HCT116 (cell line): ENCODE data around the gene CHRND. TPM values are rescaled to one million over a fixed set of nuclear protein-coding genes. Genes with fewer than 3 reads are reported as not detected.

Experiments
- ATAC-seq: fragments of 200-7000 bp; cut with Tn5 transposase; 2 replicates; pipeline ENCODE4 v1.9.1; 2020; ENCODE audit warnings: mild to moderate bottlenecking, moderate library complexity
- BruUV-seq: library from RNA; stranded (reverse); fragments of 400-500 nt; replicated peaks from 2 replicates; lab custom pipeline; 2021; lab: Mats Ljungman, UMichigan
- CTCF ChIA-PET: fragments of 300-600 bp; sonication (Branson Sonifier 250); formaldehyde crosslinking; loops from one replicate; lab custom pipeline; 2021; ENCODE audit warnings: antibody characterized with exemption; lab: Charles Lee
- POLR2A ChIA-PET: fragments of 300-600, 350-600 bp; sonication (Branson Sonifier 250); formaldehyde crosslinking; loops from one replicate; lab custom pipeline; 2021; ENCODE audit warnings: antibody characterized with exemption; lab: Charles Lee
- RAD21 ChIA-PET, 2 experiments: fragments of 300-600 bp; sonication (Branson Sonifier 250); formaldehyde crosslinking; loops; one replicate each; lab custom pipeline; 2023; ENCODE audit warnings: low total read pairs in 2 of 2; ENCODE audit not compliant: uncharacterized antibody in 2 of 2, unreplicated experiment in 2 of 2, low non-redundant PET in 1 of 2; lab: Charles Lee
- DNase-seq: peaks from one replicate; pipeline ENCODE4 v3.0.0-alpha.2; 2010; ENCODE audit warnings: low read depth, low spot score
- H2AFZ ChIP-seq: fragments of 200-600 bp; shearing (Covaris generic), sonication (generic); 2 replicates; pipeline ENCODE4 v1.6.1; 2017; ENCODE audit warnings: low read depth, mixed run types, mixed read lengths, antibody characterized with exemption, low read length; ENCODE audit not compliant: poor library complexity, severe bottlenecking
- H3K27ac ChIP-seq: 2 replicates; pipeline ENCODE4 v1.5.1; 2012; ENCODE audit warnings: low read depth, low read length
- H3K27me3 ChIP-seq: fragments of 200-600 bp; sonication (generic); 2 replicates; pipeline ENCODE4 v1.6.1; 2016; ENCODE audit warnings: mixed run types, low read length, mixed read lengths; ENCODE audit not compliant: insufficient read depth
- H3K36me3 ChIP-seq, 2 experiments: fragments of 200-500 bp in 1 of 2; fragments of 200-600 bp in 1 of 2; sonication (Bioruptor generic) in 1 of 2; sonication (generic) in 1 of 2; 2 replicates each; pipeline versions ENCODE4 v1.5.1 to v1.6.1; 2014 to 2016; ENCODE audit warnings: low read length in 2 of 2, inconsistent platforms in 1 of 2, mixed read lengths in 1 of 2, mixed run types in 1 of 2; ENCODE audit not compliant: insufficient read depth in 2 of 2, control insufficient read depth in 1 of 2
- H3K4me1 ChIP-seq, 2 experiments: fragments of 200-600 bp in 1 of 2; sonication (generic) in 1 of 2; 2 replicates each; pipeline versions ENCODE4 v1.5.1 to v1.6.1; 2012 to 2017; ENCODE audit warnings: low read length in 2 of 2, inconsistent platforms in 1 of 2, mild to moderate bottlenecking in 1 of 2, mixed read lengths in 1 of 2, mixed run types in 1 of 2, moderate library complexity in 1 of 2; ENCODE audit not compliant: insufficient read depth in 2 of 2, control insufficient read depth in 1 of 2
- H3K4me2 ChIP-seq: fragments of 200-600 bp; sonication (generic); 2 replicates; pipeline ENCODE4 v1.6.1; 2017; ENCODE audit warnings: mixed run types, low read length, mixed read lengths
- H3K4me3 ChIP-seq, 2 experiments: fragments of 200-600 bp in 1 of 2; sonication (generic) in 1 of 2; replicated peaks in 1 of 2; 2 replicates each; pipeline ENCODE4 v1.5.1; 2011 to 2016; ENCODE audit warnings: low read length in 2 of 2, control low read depth in 1 of 2, low read depth in 1 of 2, mild to moderate bottlenecking in 1 of 2, mixed read lengths in 1 of 2, mixed run types in 1 of 2
- H3K79me2 ChIP-seq: fragments of 200-600 bp; sonication (generic); 2 replicates; pipeline ENCODE4 v1.6.1; 2017; ENCODE audit warnings: mild to moderate bottlenecking, mixed run types, low read length, moderate library complexity, mixed read lengths; ENCODE audit not compliant: insufficient read depth
- H3K9ac ChIP-seq: fragments of 200-600 bp; sonication (generic); 2 replicates; pipeline ENCODE4 v1.6.1; 2016; ENCODE audit warnings: low read length, mixed read lengths
- H3K9me2 ChIP-seq: fragments of 200-600 bp; sonication (generic), shearing (Covaris generic); 2 replicates; pipeline ENCODE4 v1.6.1; 2017; ENCODE audit warnings: mixed run types, mild to moderate bottlenecking, moderate library complexity; ENCODE audit not compliant: insufficient read depth
- H3K9me3 ChIP-seq, 2 experiments: fragments of 200-500 bp in 1 of 2; fragments of 200-600 bp in 1 of 2; sonication (Bioruptor generic) in 1 of 2; sonication (generic) in 1 of 2; 2 replicates each; pipeline ENCODE4 v1.6.1; 2014 to 2017; ENCODE audit warnings: low read length in 2 of 2, mixed read lengths in 2 of 2, inconsistent platforms in 1 of 2, low read depth in 1 of 2, mild to moderate bottlenecking in 1 of 2, mixed run types in 1 of 2, moderate library complexity in 1 of 2; ENCODE audit not compliant: control insufficient read depth in 1 of 2, insufficient read depth in 1 of 2
- H4K20me1 ChIP-seq: fragments of 200-600 bp; sonication (generic), shearing (Covaris generic); 2 replicates; pipeline ENCODE4 v1.6.1; 2017; ENCODE audit warnings: mixed run types, mild to moderate bottlenecking, moderate library complexity; ENCODE audit not compliant: insufficient read depth
- EGR1 ChIP-seq: IDR thresholded peaks from 2 replicates; pipeline ENCODE4 v1.6.1; 2012; ENCODE audit warnings: low read depth
- EZH2phosphoT487 ChIP-seq: fragments of 200-600 bp; IDR thresholded peaks from 2 replicates; pipeline ENCODE4 v1.6.1; 2018; ENCODE audit warnings: antibody characterized with exemption, borderline replicate concordance
- FOSL1 ChIP-seq: IDR thresholded peaks from 2 replicates; pipeline ENCODE4 v1.6.1; 2012; ENCODE audit warnings: low read depth
- JUND ChIP-seq: IDR thresholded peaks from 2 replicates; pipeline ENCODE4 v1.6.1; 2012
- MAX ChIP-seq: IDR thresholded peaks from 2 replicates; pipeline ENCODE4 v1.6.1; 2012
- POLR2AphosphoS5 ChIP-seq: IDR thresholded peaks from 2 replicates; pipeline ENCODE4 v1.6.1; 2011; ENCODE audit warnings: mild to moderate bottlenecking, low read depth, low read length, moderate library complexity
- RAD21 ChIP-seq: IDR thresholded peaks from 2 replicates; pipeline ENCODE4 v1.6.1; 2012; ENCODE audit warnings: low read depth, mild to moderate bottlenecking
- SIN3A ChIP-seq: IDR thresholded peaks from 2 replicates; pipeline ENCODE4 v1.6.1; 2012; ENCODE audit warnings: low read depth
- SP1 ChIP-seq: IDR thresholded peaks from 2 replicates; pipeline ENCODE4 v1.6.1; 2012; ENCODE audit warnings: low read depth
- YY1 ChIP-seq: IDR thresholded peaks from 2 replicates; pipeline ENCODE4 v1.6.1; 2011; ENCODE audit warnings: low read length, low read depth, moderate library complexity, mild to moderate bottlenecking; ENCODE audit not compliant: insufficient replicate concordance; ENCODE audit errors: extremely low read depth
- ZBTB33 ChIP-seq: IDR thresholded peaks from 2 replicates; pipeline ENCODE4 v1.6.1; 2011; ENCODE audit warnings: mild to moderate bottlenecking, low read length, moderate library complexity; ENCODE audit not compliant: insufficient replicate concordance; ENCODE audit errors: extremely low read depth
- ZFX ChIP-seq: fragments of 450-650 bp; IDR thresholded peaks from 2 replicates; pipeline ENCODE4 v1.6.1; 2017
- ZNF274 ChIP-seq: fragments of 200-500 bp; sonication (Bioruptor generic); IDR thresholded peaks from 2 replicates; pipeline ENCODE4 v1.6.1; 2014; ENCODE audit warnings: mild to moderate bottlenecking, low read depth, low read length, inconsistent platforms
- intact Hi-C: fragments of 100-400 bp; cut with micrococcal nuclease; formaldehyde crosslinking; loops from 2 replicates; pipeline ENCODE4 v1.10.0; 2022
- total RNA-seq: library from RNA; stranded (reverse); gene quantifications from one replicate; pipeline ENCODE4 v1.2.1, GENCODE V29; 2021; ENCODE audit not compliant: unreplicated experiment

CHRND gene
- total RNA-seq, 1 experiment from 2014 or later: not detected

- DNase-seq: no peak
- Histone ChIP-seq H2AFZ (no peak overlapping the region), H3K9me2 (no peaks in the 10 kb centered on the region), H3K9me3 (no peaks in the 10 kb centered on the region), H4K20me1 (no peaks in the 10 kb centered on the region), H3K27me3 (no peaks in the 10 kb centered on the region), H3K27ac (no peak overlapping the region), H3K79me2 (no peaks in the 10 kb centered on the region), H3K4me2 (peak overlapping the region; percentile 56; the same call in 1 of the 2 replicates), H3K9ac (no peak overlapping the region), H3K36me3 (no peaks in the 10 kb centered on the region), H3K4me3 (no peak overlapping the region), H3K4me1 (peaks cover 0 to 6% of the 10 kb centered on the region in 2 experiments; a peak in 1 of 4 replicates)
- BruUV-seq: no TSS peak
- TF ChIP-seq SP1: no peak
- TF ChIP-seq RAD21: no peak
- no peak for TF ChIP-seq SIN3A
- TF ChIP-seq JUND: no peak
- no peak for TF ChIP-seq EGR1
- no peak for TF ChIP-seq FOSL1
- TF ChIP-seq ZNF274: no peak
- no peak for TF ChIP-seq POLR2AphosphoS5
- TF ChIP-seq ZBTB33: no peak
- no peak for TF ChIP-seq EZH2phosphoT487
- TF ChIP-seq MAX: no peak
- no peak for TF ChIP-seq ZFX
- no peak for TF ChIP-seq YY1
- ChIA-PET RAD21 (no interaction called here), CTCF (no interaction called here), POLR2A (no interaction called here)
- intact Hi-C loops: loop anchor here (10.0 kb wide), 1 partner anchor 180 kb away; no protein-coding TSS in a partner anchor
- ATAC-seq: no peak
Observed at GRCh38 chr2:232524771-232525170, 1.2 kb upstream of the CHRND start.
